NCI-H526 (cell line): ENCODE data around the gene LGR6.

Experiments used
- DNase-seq, 2 experiments: peaks; one replicate each; lab custom pipeline; 2025; lab: John Stamatoyannopoulos, UW

The LGR6 gene

GRCh38 chr1:202264726-202265125 lies 71.1 kb downstream of the LGR6 start:
- no peak for DNase-seq

- DNase-seq, result no peak
Observed at GRCh38 chr1:202266061-202266765, 72.6 kb downstream of the LGR6 start.

- peak; percentile 51 to 64 for DNase-seq
Observed at GRCh38 chr1:202268032-202268431, 74.4 kb downstream of the LGR6 start.

DNA sequence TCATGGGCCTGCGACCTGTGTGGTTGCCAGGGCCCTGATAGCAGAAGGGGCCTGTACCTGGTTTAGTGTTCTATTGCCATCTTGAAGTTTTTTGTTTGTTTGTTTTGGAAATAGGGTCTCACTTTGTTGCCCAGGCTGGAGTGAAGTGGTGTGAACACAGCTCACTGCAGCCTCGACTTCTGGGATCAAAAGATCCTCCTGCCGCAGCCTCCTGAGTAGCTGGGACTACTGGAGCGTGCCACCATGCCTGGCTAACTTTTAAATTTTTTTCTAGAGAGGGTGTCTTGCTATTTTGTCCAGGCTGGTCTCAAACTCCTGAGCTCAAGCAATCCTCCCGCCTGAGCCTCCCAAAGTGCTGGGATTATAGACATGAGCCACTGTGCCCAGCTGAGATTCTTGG lies 75.2 kb downstream of the LGR6 start:
- no peak for DNase-seq

DNA sequence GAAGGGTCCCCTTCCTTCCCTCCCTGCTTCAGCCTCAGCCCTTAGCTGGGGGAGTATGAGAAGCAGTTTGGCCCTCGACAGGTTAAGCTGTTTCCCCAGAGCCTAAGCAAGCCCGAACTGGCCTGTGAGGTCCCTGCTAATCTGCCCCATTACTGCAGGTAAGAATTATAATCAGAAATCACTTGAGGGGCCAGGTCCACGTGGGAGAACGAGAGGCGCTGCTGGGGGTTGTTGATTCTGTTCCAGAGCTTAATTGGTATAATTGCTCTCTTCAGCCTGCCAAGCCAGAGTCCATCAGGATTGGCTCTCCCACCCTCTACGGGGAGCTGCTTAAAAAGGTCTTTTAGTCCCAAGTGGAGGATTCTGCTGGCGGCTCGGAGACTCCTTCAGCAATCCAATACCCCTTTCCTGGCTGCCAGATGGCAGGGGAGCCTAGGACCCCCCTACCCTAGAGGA lies 77.3 kb downstream of the LGR6 start:
- peak in 1 of 2 experiments; percentile 30 for DNase-seq

DNA sequence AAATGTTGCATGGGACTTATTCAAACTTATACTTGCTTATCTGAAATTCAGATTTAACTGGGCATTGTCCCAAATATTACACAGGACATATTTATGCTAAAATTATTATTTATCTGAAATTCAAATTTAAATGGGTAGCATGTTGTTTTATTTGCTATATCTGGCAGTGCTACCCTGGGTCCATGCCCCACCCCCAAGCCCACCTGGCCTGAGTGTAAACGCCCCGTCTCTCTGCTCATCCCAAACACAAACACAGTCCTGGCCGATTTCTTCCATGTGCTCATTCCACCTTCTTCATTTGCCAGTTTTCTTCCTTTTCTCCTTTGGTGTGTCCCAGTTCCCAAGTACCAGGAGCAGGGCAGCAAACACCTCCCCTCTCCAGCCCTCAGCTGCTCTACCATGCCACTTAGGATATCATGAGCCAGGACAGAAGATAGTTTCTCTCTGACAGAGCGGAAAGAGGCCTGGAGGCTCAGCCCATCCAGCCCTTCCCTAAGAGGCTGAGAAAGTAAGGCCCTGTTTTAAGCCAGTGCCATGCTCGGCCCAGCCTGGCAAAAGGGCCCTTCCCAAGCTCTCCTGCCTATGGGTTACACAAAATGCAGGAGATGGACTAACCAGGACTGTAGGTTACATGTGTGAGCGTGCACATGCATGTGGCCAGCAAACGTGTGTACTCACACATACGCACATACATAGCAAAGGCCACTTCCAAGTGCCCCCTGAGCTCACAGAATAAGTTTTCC lies 78.7 kb downstream of the LGR6 start:
- DNase-seq, result no peak

GRCh38 chr1:202274611-202275010 lies 81.0 kb downstream of the LGR6 start:
- peak in 1 of 2 experiments; percentile 17 for DNase-seq

- no peak for DNase-seq
Observed at GRCh38 chr1:202275061-202275770, 81.6 kb downstream of the LGR6 start.

DNA sequence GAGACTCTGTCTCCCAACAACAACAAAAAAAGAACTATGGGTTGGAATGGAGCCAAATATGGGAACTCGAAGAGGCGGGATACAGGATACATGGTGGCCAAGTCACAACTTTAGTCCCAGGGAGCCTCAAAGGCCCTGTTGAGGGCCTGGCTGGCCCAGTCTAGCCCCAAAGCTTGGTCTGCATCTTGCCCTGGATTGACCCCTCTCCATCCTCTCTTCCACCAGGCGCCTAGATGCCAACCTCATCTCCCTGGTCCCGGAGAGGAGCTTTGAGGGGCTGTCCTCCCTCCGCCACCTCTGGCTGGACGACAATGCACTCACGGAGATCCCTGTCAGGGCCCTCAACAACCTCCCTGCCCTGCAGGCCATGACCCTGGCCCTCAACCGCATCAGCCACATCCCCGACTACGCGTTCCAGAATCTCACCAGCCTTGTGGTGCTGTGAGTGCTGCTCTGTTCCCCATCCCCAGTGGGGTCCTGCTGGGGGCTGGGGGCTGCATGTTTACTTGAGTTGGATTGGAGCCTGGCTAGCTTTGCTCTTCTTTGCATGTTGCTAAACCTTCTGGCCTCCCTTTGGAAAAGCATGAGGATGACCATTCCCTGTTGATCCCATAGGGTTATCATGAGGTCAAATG lies 82.6 kb downstream of the LGR6 start:
- DNase-seq, result no peak

GRCh38 chr1:202276920-202277319 lies 83.3 kb downstream of the LGR6 start:
- no peak for DNase-seq

- no peak for DNase-seq
Observed at GRCh38 chr1:202278751-202279150, 85.2 kb downstream of the LGR6 start.

DNA sequence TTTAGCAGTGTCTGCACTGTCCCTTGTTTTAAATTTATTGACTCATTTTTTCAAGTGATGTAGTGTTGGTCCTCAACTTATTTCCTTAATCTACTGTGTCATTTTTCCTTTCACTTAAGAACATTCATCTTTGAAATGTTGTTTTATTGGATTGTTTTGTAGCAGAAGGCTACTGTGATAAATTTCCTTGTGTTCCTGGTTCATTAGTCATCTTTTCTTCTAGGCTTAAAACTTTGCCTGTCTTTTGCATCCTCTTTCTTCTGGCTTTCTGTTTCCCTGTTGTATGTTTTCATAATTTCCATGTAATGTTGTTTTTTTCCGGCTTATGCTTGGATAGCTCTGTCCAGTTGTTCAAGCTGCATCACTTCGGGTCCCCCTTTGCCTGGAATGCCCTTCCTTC lies 86.2 kb downstream of the LGR6 start:
- DNase-seq, result no peak

- DNase-seq, result no peak
Observed at GRCh38 chr1:202280595-202280994, 87.0 kb downstream of the LGR6 start.

GRCh38 chr1:202281316-202282024 lies 87.9 kb downstream of the LGR6 start:
- DNase-seq, result no peak

DNA sequence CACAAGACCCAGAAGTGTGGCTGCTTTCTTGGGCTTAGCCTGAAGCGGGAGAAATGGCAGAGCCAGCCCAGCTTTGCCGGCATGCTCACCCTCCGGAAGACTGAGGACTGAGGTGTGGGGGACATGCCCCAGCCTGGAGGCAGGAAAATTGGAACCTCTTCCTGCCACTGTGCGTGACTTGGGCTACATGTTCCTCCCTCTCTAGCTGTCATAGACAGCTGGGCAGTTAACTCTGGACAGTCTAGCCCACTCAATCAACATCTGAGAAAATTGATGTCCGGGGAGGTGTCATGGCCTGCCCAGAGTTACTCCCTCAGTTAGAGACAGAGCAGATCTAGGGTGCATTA lies 88.4 kb downstream of the LGR6 start:
- no peak for DNase-seq

DNA sequence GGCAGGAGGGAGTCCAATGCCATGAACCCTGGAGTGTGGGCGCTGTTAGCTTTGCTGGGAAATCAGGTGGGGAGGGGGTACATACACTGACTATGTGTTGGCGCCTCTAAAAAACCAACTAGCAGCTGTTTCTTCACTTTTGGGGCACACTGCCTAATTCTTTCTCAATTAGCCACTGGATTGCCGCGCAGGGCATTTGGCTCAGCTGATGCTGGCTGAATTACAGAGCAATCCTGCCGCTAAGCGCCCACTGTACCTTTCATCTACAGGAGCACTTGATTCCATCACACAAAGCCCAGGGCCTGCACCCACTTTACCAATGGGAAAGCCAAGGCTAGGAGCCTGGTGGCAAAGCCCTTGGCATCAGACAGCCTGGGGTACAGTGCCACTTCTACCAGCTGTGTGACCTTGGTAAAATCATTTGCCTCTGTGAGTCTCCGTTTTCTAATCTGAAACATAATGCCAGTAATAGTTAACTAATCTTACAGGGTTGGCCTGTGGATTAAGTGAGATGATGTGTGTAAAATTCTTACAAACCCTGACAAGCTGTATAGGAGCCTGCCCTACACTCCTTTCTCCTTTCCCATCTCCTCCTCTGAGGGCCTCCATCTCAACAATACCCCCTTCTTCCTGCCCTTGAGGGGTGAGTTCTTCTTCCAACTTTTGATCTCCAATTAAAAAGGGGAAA lies 89.1 kb downstream of the LGR6 start:
- DNase-seq, result no peak

- no peak for DNase-seq
Observed at GRCh38 chr1:202283379-202283844, 89.8 kb downstream of the LGR6 start.

DNA sequence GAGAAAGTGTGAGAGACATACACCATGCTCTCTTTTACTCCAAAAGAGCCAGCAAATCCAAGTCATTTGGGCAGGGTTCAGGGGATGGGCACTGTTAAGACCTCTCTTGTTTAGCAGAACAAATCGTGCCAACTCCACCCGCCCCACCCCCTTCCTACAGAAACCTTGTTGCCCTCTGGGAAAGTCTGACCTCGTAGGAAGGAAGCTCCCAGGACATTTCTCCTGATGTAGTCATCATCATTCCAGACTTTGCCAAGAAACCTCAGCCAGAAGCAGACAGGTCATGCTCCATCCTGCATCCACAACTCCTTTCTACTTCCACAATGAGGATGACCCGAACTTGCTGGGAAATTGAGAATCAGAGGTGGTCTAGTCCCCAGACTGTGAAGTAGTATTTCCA lies 90.4 kb downstream of the LGR6 start:
- DNase-seq, result no peak

GRCh38 chr1:202285908-202286307 lies 92.3 kb downstream of the LGR6 start:
- DNase-seq, result no peak

DNA sequence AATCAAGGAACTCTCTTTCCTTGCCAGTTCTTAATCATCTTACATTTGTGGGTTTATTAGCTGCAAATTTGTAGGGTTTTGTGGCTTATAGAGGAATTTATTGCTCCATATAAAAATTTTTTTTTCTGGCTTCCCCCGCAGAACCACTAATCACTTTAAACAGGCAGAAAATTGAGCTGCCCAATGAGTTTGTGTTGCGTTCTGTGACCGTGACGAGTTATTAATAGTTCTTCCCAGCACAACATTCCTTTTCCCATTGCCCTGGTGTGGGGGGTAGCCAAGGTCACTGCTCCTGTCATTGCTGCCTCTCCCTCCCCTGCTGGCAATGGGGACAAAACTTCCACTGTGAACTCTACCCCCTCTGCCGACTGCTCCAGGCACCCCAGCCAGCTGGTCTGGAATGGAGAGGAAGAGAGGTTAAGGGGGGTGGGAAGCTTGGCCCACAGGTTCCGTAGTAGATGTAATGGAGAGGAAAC lies 93.1 kb downstream of the LGR6 start:
- no peak for DNase-seq

DNA sequence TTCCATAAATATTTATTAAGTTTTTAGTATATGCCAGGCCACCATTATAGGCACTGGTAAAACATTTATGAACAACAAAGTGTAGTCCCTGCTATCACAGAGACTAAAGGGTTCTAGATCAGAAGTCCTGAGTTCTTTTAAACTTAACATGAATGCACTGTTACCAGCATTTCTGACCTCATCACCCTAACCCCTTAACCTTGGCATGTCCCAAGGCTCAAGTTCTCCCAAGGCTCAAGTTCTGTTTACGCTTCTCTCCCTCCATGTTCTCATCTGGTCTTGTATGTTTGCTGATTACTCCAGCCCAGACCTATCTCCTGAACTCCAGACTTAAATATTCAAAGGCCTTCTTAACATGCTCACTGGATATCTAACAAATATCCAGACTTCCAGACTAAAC lies 93.6 kb downstream of the LGR6 start:
- no peak for DNase-seq
